PC-9 (cell line): ENCODE results near the gene PRKCA. TPM values are rescaled to one million over a fixed set of nuclear protein-coding genes. Genes with fewer than 3 reads are reported as not detected.

ENCODE experiments used
- BruUV-seq: library from RNA; stranded (reverse); fragments of 400-500 nt; replicated peaks from 2 replicates; lab custom pipeline; 2021; lab: Mats Ljungman, UMichigan
- CTCF ChIA-PET: fragments of 300-600 bp; sonication (Branson Sonifier 250); formaldehyde crosslinking; loops from one replicate; lab custom pipeline; 2022; ENCODE audit warnings: antibody characterized with exemption; lab: Charles Lee
- POLR2A ChIA-PET: fragments of 300-600 bp; sonication (Branson Sonifier 250); formaldehyde crosslinking; loops from one replicate; lab custom pipeline; 2022; ENCODE audit warnings: antibody characterized with exemption; ENCODE audit not compliant: unreplicated experiment; lab: Charles Lee
- DNase-seq, 2 experiments: peaks; one replicate each; pipeline versions ENCODE4 v3.0.0 to v3.0.0-alpha.2; 2015 to 2022; ENCODE audit warnings: mixed read lengths in 1 of 2
- H2AFZ ChIP-seq: fragments of 200-600 bp; sonication (generic); 2 replicates; pipeline ENCODE4 v1.8.1; 2017; ENCODE audit warnings: antibody characterized with exemption
- H3F3A ChIP-seq: fragments of 200-600 bp; sonication (generic); 2 replicates; pipeline ENCODE4 v1.8.1; 2017; ENCODE audit warnings: antibody characterized with exemption, mild to moderate bottlenecking, low read depth; ENCODE audit not compliant: insufficient read depth
- H3K27ac ChIP-seq: fragments of 200-600 bp; sonication (generic); 2 replicates; pipeline ENCODE4 v1.6.1; 2016; ENCODE audit warnings: mixed run types
- H3K27me3 ChIP-seq: fragments of 200-600 bp; sonication (generic); 2 replicates; pipeline ENCODE4 v1.6.1; 2016; ENCODE audit warnings: low read depth, mixed run types; ENCODE audit not compliant: insufficient read depth
- H3K36me3 ChIP-seq: fragments of 200-600 bp; sonication (generic); 2 replicates; pipeline ENCODE4 v1.6.1; 2016; ENCODE audit warnings: low read depth, mixed run types
- H3K4me1 ChIP-seq: fragments of 200-600 bp; sonication (generic); replicated peaks from 2 replicates; pipeline ENCODE4 v1.6.1; 2016; ENCODE audit warnings: mixed run types; ENCODE audit not compliant: insufficient read depth
- H3K4me2 ChIP-seq: fragments of 200-600 bp; sonication (generic); 2 replicates; pipeline ENCODE4 v1.6.1; 2017; ENCODE audit warnings: mixed run types
- H3K4me3 ChIP-seq: fragments of 200-600 bp; sonication (generic); 2 replicates; pipeline ENCODE4 v1.6.1; 2016; ENCODE audit warnings: mixed run types
- H3K79me2 ChIP-seq: fragments of 200-600 bp; sonication (generic); 2 replicates; pipeline ENCODE4 v1.6.1; 2017; ENCODE audit warnings: low read depth, mixed run types
- H3K9me2 ChIP-seq: fragments of 200-600 bp; sonication (generic); 2 replicates; pipeline ENCODE4 v1.8.1; 2017; ENCODE audit warnings: mild to moderate bottlenecking; ENCODE audit not compliant: insufficient read depth
- H3K9me3 ChIP-seq: fragments of 200-600 bp; sonication (generic); 2 replicates; pipeline ENCODE4 v1.8.1; 2016; ENCODE audit warnings: low read depth; ENCODE audit not compliant: insufficient read depth
- H4K20me1 ChIP-seq: fragments of 200-600 bp; sonication (generic); 2 replicates; pipeline ENCODE4 v1.8.1; 2017; ENCODE audit not compliant: insufficient read depth
- EZH2 ChIP-seq: fragments of 200-600 bp; sonication (generic); IDR thresholded peaks from 2 replicates; pipeline ENCODE4 v1.8.0; 2017; ENCODE audit warnings: antibody characterized with exemption, low read depth
- intact Hi-C: fragments of 100-400 bp; cut with micrococcal nuclease; formaldehyde crosslinking; loops from one replicate; pipeline ENCODE4 v1.10.0; 2022; ENCODE audit not compliant: unreplicated experiment
- total RNA-seq: library from RNA; stranded (reverse); gene quantifications from 2 replicates; pipeline ENCODE4 v1.2.3, GENCODE V29; 2021
- TF ChIP-seq, protein P1 (sequence below): fragments of 200-600 bp; sonication (generic); conservative IDR thresholded peaks from 2 replicates; pipeline ENCODE4 v1.6.1; 2017; ENCODE audit warnings: mixed run types, antibody characterized with exemption, mild to moderate bottlenecking, moderate library complexity

The PRKCA gene
- total RNA-seq, 1 experiment from 2014 or later: 23.1 TPM

DNA sequence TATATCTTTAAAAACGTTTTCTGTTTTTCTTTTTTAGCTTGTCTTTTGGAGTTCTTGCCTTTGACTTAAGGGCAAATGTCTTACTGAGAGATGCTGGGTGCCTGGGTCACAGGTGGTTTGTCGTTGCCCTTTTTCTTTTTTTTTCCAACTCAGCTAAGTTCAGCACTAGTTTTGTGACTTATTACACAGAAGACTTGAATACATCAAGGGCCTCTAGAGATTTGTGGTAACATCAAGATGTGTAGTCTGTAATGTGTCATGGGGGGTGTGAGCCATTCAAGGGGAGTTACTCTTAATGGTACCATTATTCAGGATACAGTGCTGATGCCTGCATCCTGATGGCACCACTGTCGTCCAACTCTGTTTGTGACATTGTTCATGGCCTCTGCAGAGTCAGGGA is 95.1 kb downstream of the PRKCA start:
- ChIA-PET POLR2A (interaction anchor here (0.5 kb wide), 1 partner anchor 10 kb away, joined by 3 read pairs; no protein-coding TSS in a partner anchor), CTCF (no interaction called here)
- intact Hi-C loops: no loop called here
- no peaks in the 10 kb centered on the region for H4K20me1 ChIP-seq
- TF ChIP-seq, protein P1, sequence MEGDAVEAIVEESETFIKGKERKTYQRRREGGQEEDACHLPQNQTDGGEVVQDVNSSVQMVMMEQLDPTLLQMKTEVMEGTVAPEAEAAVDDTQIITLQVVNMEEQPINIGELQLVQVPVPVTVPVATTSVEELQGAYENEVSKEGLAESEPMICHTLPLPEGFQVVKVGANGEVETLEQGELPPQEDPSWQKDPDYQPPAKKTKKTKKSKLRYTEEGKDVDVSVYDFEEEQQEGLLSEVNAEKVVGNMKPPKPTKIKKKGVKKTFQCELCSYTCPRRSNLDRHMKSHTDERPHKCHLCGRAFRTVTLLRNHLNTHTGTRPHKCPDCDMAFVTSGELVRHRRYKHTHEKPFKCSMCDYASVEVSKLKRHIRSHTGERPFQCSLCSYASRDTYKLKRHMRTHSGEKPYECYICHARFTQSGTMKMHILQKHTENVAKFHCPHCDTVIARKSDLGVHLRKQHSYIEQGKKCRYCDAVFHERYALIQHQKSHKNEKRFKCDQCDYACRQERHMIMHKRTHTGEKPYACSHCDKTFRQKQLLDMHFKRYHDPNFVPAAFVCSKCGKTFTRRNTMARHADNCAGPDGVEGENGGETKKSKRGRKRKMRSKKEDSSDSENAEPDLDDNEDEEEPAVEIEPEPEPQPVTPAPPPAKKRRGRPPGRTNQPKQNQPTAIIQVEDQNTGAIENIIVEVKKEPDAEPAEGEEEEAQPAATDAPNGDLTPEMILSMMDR: no peak
- TF ChIP-seq EZH2: no peak
- H3K79me2 ChIP-seq: peaks cover 35% of the 10 kb centered on the region
- H3K9me3 ChIP-seq: no peaks in the 10 kb centered on the region
- H3K4me2 ChIP-seq: no peak overlapping the region
- no TSS peak for BruUV-seq
- H3K27ac ChIP-seq: no peak overlapping the region
- H3F3A ChIP-seq: no peaks in the 10 kb centered on the region
- no peaks in the 10 kb centered on the region for H3K36me3 ChIP-seq
- H3K4me1 ChIP-seq: no peaks in the 10 kb centered on the region
- DNase-seq: no peak
- no peaks in the 10 kb centered on the region for H3K27me3 ChIP-seq
- no peaks in the 10 kb centered on the region for H3K9me2 ChIP-seq
- no peak overlapping the region for H2AFZ ChIP-seq
- H3K4me3 ChIP-seq: no peak overlapping the region

DNA sequence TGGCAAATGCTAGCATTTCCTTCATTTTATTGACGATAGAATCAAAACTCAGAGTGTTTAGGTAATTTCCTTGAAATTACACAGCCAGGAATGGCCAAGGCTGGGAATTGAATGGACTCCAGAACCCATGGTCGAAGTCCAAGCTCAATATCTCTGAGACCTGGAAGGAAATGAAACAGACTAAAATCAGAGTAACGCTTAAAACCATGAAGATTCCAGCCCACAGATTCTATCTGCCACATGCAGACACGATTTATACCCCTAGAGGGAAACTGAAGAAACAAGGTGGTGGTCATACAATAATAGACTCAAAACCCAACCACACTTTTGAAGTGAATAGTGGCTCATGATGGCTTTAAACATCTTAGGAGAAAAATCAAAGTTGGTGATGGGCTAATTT is 95.6 kb downstream of the PRKCA start:
- Histone ChIP-seq H3K4me2 (no peak overlapping the region), H3K27me3 (no peaks in the 10 kb centered on the region), H3K9me3 (no peaks in the 10 kb centered on the region), H3K4me3 (no peak overlapping the region), H3F3A (no peaks in the 10 kb centered on the region), H3K79me2 (peaks cover 40% of the 10 kb centered on the region), H3K4me1 (no peaks in the 10 kb centered on the region), H3K9me2 (no peaks in the 10 kb centered on the region), H3K36me3 (no peaks in the 10 kb centered on the region), H4K20me1 (no peaks in the 10 kb centered on the region), H2AFZ (no peak overlapping the region), H3K27ac (no peak overlapping the region)
- TF ChIP-seq, protein P1: no peak
- no TSS peak for BruUV-seq
- DNase-seq: no peak
- CTCF ChIA-PET: no interaction called here
- intact Hi-C loops: no loop called here
- POLR2A ChIA-PET: no interaction called here

DNA sequence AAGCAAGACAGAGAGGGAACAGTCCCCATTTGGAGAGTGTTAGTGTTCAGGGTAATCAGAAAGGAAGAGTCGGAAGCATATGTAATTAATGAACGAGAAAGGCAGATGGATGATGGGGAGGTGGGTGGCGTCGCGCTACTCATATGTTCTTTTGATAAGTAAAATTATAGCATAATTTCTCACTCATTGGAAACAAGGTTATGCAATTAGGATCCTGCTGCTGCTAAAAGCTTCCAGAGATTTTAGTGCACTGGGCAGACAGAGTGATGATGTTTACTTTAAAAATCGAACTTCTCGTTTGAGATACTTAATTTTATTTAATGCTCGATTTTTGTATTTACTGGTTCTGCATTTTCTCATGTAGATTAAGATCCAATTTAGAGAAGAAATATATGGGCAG is 96.2 kb downstream of the PRKCA start:
- TF ChIP-seq, protein P1: no peak
- no peak for TF ChIP-seq EZH2
- no peak overlapping the region for H3K4me3 ChIP-seq
- no peaks in the 10 kb centered on the region for H3K9me3 ChIP-seq
- H3K27ac ChIP-seq: no peak overlapping the region
- DNase-seq: no peak
- ChIA-PET CTCF (no interaction called here), POLR2A (no interaction called here)
- intact Hi-C loops: no loop called here
- no peak overlapping the region for H3K4me2 ChIP-seq
- H3K9me2 ChIP-seq: no peaks in the 10 kb centered on the region
- H3K27me3 ChIP-seq: no peaks in the 10 kb centered on the region
- H3K36me3 ChIP-seq: no peaks in the 10 kb centered on the region
- peaks cover 43% of the 10 kb centered on the region for H3K79me2 ChIP-seq
- no peaks in the 10 kb centered on the region for H4K20me1 ChIP-seq
- no peaks in the 10 kb centered on the region for H3F3A ChIP-seq
- BruUV-seq: no TSS peak
- H2AFZ ChIP-seq: no peak overlapping the region
- H3K4me1 ChIP-seq: no peaks in the 10 kb centered on the region
